HG03025 (cell line): ENCODE results near the gene ZNF616.
"Not testable (repeated sequence)": the region's sequence is repeated elsewhere in the genome, so short reads cannot be mapped to it uniquely, and the experiment has no call there.

Source experiments
- ATAC-seq: cut with Tn5 transposase; IDR thresholded peaks from one replicate; pipeline ENCODE4 v1.9.1; 2021; ENCODE audit warnings: mild to moderate bottlenecking, moderate library complexity; ENCODE audit not compliant: unreplicated experiment, low FRiP score

The ZNF616 gene

DNA sequence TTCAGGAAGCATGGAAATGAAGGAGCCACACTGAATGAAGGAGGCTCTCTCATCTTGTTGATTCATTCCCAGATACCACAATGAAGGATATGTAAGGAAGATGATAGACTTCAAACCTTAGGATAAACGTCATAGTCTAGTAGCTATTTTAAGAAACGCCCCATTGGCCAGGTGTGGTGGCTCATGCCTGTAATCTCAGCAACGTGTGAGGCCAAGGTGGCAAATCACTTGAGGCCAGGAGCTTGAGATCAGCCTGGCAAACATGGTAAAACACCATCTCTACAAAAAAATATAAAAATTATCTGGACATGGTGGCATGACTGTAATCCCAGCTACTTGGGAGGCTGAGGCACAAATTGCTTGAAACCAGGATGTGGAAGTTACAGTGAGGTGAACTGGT lies 27.1 kb downstream of the ZNF616 start:
- ATAC-seq, result no peak

DNA sequence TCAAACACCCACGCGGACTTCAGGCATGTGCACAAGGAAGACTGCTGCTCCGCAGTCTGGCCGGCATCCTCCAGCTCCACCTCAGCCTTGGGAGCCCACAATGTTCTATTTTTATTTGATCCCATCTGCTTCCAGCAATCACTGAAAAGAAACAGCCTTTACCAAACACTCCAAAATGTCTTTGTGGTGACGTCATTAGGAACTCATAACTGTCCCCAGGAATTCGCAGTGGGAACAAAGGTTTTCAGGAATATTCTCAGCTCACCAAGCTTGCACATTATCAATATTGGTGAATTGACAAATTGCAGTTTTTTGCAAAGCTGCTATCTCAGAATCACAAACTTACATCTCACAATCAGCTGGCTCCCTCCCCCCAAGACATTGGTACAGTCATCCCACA lies 29.0 kb downstream of the ZNF616 start:
- no peak for ATAC-seq

DNA sequence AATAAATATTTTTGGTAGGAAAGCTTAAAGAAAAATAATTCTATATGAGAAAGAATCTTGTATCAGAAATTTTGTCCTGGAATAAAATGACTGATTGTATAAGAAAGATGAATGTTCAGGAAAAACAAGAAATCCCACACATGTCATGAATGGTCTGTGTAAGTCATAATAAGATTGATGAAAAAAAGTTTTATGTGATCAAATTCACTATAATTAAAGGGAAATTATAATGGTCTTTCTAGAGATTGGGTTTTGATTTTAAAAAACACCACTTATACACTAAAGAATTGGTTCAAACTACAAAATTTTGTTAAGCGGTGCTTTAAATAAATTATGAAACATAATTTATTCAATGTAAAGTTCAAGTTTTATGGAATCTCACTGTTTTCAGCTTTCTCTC lies 37.0 kb downstream of the ZNF616 start:
- no peak for ATAC-seq

DNA sequence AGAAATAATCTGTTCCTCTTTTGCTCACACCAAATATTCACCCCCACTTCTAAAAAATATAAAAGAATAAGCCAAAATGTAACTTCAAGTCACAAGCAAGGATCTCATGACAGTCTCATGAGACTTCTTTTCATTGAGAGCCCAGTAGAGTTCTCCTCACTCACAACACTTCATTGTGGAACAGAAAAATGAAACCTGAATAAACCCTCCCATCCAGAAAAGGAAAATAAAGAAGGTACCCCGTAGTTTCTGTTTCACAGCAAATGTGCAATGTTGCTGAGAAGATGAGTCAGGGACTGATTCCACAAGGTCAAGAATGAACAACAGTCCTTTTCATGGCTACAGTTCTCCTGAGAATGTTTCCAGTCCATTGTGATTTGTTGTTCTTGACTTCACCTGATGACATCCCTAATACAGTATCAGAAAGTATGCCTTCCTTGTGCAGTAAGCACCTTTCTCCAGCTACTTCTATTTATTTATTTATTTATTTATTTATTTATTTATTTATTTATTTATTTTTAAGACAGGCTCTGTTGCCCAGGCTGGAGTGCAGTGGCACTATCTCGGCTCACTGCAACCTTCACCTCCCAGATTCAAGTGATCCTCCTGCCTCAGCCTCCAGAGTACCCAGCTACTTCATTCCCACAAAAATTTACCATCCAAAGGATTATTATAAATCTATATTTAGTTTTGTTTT lies 37.7 kb downstream of the ZNF616 start:
- no peak for ATAC-seq

DNA sequence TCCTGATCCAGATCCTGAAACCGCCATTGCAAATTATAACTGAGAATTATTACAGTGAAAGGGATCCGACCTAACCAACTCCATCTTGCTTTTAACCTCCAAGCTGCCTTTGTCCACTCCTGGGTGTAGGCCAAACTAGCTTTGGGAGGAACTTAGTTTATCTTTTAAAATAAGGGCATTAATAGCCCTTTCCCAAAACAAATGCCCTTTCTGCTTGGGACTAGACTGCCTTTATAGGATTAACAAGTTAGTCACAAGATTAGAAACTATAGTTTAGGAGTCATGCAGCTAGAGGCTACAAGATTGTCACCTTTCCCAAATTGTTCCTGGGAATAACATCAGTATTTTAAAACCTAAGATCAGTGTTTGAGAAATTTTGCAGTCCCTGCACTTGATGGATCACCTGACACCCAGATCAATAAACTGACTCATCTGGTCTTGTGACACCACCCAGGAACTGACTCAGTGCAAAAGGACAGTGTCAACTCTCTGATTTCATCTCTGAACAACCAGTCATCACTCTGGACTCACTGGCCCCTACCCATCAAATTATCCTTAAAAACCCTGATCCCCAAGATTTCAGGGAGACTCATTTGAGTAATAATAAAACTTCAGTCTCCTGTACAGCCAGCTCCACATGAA lies 40.1 kb downstream of the ZNF616 start:
- no peak for ATAC-seq

GRCh38 chr19:52096416-52096815 lies 43.3 kb downstream of the ZNF616 start:
- not testable (repeated sequence) for ATAC-seq

DNA sequence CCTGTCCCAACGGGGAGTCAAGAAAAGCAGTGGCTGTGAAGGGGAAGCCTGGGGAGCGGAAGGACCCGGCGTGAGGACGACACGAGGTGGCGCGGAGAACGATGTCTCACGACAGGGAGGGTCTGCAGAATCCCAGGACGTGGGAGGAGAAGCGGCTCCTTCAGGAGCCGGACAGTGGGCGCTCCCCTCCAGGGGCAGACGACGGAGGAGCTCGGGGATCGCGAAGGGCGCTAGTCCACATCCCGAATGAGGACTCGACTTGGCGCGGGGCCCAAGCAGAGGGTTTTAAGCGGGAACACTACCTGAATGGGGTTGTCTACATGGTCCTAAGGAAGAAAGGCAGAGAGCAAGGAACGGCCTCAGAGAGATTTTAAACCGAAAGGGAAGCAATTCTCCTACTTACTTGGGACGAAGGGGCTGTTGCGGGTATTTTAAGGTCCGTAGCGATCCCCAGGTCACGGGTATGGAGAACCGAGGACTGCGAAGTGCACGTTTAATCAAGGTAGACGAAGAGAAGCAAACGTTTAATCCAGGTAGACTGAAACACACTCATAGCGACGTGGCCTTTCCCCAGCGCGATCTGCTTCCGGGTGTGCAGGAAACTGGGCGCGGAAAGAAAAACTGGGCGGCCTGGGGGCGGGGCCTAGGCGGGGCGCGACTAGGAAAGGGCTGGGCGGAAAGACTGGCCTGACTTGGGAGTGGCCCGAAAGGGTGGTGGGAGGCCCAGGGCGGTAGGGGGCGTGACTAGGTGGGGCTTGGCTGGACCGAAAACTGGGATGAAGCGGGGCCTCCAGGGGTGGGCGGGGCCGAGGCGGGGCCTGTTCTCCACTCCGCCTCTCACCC lies 44.3 kb downstream of the ZNF616 start, which contains the start of gene ZNF841:
Gene ZNF841 (minus strand): TSS at position 594 of the 843 bp plus-strand sequence. CDS start 10,964 bp downstream, outside the sequence.
- peak; percentile 61 for ATAC-seq

GRCh38 chr19:52094526-52095130 lies 45.1 kb downstream of the ZNF616 start:
- no peak for ATAC-seq

- ATAC-seq, result no peak
Measured at GRCh38 chr19:52086481-52086880, 53.3 kb downstream of the ZNF616 start.

- no peak for ATAC-seq
Measured at GRCh38 chr19:52070496-52070895, 69.2 kb downstream of the ZNF616 start.

- ATAC-seq, result no peak
Measured at GRCh38 chr19:52069653-52070052, 70.1 kb downstream of the ZNF616 start.

- ATAC-seq, result no peak
Measured at GRCh38 chr19:52066258-52066863, 73.4 kb downstream of the ZNF616 start.

- ATAC-seq, result no peak
Measured at GRCh38 chr19:52065399-52065798, 74.3 kb downstream of the ZNF616 start.
